Lung (tissue), 12 donors: ENCODE results near the gene HNRNPA0. TPM values are rescaled to one million over a fixed set of nuclear protein-coding genes. Genes with fewer than 3 reads are reported as not detected.

ENCODE experiments used
- ATAC-seq: fragments of 200-7000 bp; cut with Tn5 transposase; one replicate; pipeline ENCODE4 v1.9.1; 2020; ENCODE audit warnings: moderate number of reproducible peaks; ENCODE audit not compliant: insufficient read depth, low FRiP score
- DNase-seq, 3 donors: peaks; one replicate each; pipeline ENCODE4 v3.0.0-alpha.2; 2013 to 2017
- H3K27ac ChIP-seq, 2 donors: one replicate each; pipeline ENCODE4 v1.5.1; 2013; ENCODE audit warnings: mild to moderate bottlenecking in 2 of 2, moderate library complexity in 2 of 2, control low read depth in 1 of 2, inconsistent platforms in 1 of 2, low read depth in 1 of 2, low read length in 1 of 2
- H3K27me3 ChIP-seq, 3 donors: one replicate each; pipeline ENCODE4 v1.5.1; 2013; ENCODE audit warnings: low read length in 2 of 3; ENCODE audit not compliant: control insufficient read depth in 3 of 3, insufficient read depth in 3 of 3
- H3K36me3 ChIP-seq, 4 donors: one replicate each; pipeline ENCODE4 v1.5.1; 2013; ENCODE audit warnings: low read length in 4 of 4, mild to moderate bottlenecking in 1 of 4, moderate library complexity in 1 of 4; ENCODE audit not compliant: control insufficient read depth in 4 of 4, insufficient read depth in 4 of 4
- H3K4me1 ChIP-seq, 5 donors: one replicate each; pipeline ENCODE4 v1.5.1; 2013; ENCODE audit warnings: low read length in 5 of 5, mild to moderate bottlenecking in 2 of 5, moderate library complexity in 1 of 5; ENCODE audit not compliant: control insufficient read depth in 5 of 5, insufficient read depth in 5 of 5
- H3K4me3 ChIP-seq: one replicate; pipeline ENCODE4 v1.5.1; 2013; ENCODE audit warnings: mild to moderate bottlenecking, control low read depth, moderate library complexity
- H3K9ac ChIP-seq, 2 donors: one replicate each; pipeline ENCODE4 v1.5.1; 2013; ENCODE audit warnings: low read length in 2 of 2, control low read depth in 1 of 2; ENCODE audit not compliant: insufficient read depth in 1 of 2
- H3K9me3 ChIP-seq, 4 donors: one replicate each; pipeline ENCODE4 v1.5.1; 2013; ENCODE audit warnings: low read length in 3 of 4, mild to moderate bottlenecking in 1 of 4, moderate library complexity in 1 of 4; ENCODE audit not compliant: control insufficient read depth in 4 of 4, insufficient read depth in 3 of 4
- WGBS, 2 donors: extraction: QIAGEN DNeasy Blood & Tissue Kit; methylation state at CpG; one replicate each; pipeline ENCODE4 v1.1.7; 2013; 5-methylcytosine and 5-hydroxymethylcytosine counted together
- polyA plus RNA-seq, 2 donors: library from polyadenylated mRNA; stranded (reverse); fragments of 200-250 nt; gene quantifications; one replicate each; pipeline ENCODE4 v1.2.1, GENCODE V29; 2013
- total RNA-seq, 2 donors: library from RNA; depleted of rRNA in 1 of 2; stranded (reverse); fragments of >200 nt in 1 of 2; gene quantifications; one replicate each; pipeline ENCODE4 v1.2.1, GENCODE V29; 2014 to 2021
- TF ChIP-seq, protein P1 (sequence below): IDR thresholded peaks from 2 replicates; pipeline ENCODE4 v1.5.1; 2012; ENCODE audit warnings: mild to moderate bottlenecking; ENCODE audit errors: control extremely low read depth, extremely low read depth
- donor health status: control.
- donor health status: control.
- donor health status: Bipolar disorder and iron deficiency.
- donor health status: healthy.
- donor health status: DM: yes; HTN: yes; CAD: no.

Gene HNRNPA0
- total and polyA plus RNA-seq, 4 donors = 21.5 to 29.0 (median 25.1) TPM

DNA sequence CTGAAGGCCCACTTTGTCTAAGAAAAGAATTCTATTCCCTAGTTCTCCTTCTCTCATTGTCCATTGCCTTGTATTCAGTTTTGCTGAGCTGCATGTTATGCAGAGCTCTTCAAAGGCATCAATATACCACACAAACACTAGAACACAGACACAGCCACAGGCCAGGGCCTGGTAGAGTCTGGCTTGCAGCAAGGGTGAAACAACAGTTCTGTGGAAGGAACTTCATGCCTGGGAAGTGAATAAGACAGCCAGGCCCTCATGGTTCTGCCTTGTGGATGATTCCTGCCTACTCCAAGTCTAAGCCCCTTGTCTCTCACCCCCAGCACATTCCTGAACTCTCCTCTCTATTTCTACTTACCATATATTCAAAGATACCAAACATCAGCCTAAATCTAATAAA is 49.1 kb downstream of the HNRNPA0 start:
- TF ChIP-seq, protein P1, sequence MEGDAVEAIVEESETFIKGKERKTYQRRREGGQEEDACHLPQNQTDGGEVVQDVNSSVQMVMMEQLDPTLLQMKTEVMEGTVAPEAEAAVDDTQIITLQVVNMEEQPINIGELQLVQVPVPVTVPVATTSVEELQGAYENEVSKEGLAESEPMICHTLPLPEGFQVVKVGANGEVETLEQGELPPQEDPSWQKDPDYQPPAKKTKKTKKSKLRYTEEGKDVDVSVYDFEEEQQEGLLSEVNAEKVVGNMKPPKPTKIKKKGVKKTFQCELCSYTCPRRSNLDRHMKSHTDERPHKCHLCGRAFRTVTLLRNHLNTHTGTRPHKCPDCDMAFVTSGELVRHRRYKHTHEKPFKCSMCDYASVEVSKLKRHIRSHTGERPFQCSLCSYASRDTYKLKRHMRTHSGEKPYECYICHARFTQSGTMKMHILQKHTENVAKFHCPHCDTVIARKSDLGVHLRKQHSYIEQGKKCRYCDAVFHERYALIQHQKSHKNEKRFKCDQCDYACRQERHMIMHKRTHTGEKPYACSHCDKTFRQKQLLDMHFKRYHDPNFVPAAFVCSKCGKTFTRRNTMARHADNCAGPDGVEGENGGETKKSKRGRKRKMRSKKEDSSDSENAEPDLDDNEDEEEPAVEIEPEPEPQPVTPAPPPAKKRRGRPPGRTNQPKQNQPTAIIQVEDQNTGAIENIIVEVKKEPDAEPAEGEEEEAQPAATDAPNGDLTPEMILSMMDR = no peak
- H3K4me3 ChIP-seq = no peak overlapping the region
- no peak overlapping the region for H3K9ac ChIP-seq
- DNase-seq (no peak), ATAC-seq (no peak)
- H3K36me3 ChIP-seq = peaks cover 0 to 20% (median 14%) of the 10 kb centered on the region in 4 donors
- H3K4me1 ChIP-seq = peaks cover 0 to under 1% (median 0%) of the 10 kb centered on the region in 5 donors
- H3K27me3 ChIP-seq = no peaks in the 10 kb centered on the region
- no peaks in the 10 kb centered on the region for H3K9me3 ChIP-seq
- no peak overlapping the region for H3K27ac ChIP-seq

DNA sequence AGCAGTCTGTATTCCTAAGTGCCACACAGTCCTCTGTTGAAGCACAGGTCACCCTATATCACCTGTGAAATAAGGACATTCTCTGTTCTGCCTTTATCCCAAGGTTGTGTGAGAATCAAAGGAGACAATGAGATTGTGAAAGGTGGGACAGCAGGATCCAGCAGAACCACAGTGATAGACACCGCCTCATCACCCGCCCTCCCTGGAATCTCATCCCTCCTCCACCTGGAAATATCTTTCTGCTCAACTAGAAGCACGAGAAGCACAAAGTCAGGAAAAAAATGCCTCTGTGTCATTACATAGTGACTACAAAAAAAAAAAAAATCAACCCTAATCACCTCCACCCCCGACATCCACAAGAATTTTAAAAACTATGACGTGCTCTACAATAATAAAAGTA is 50.6 kb downstream of the HNRNPA0 start:
- ATAC-seq (no peak), DNase-seq (no peak)
- Histone ChIP-seq H3K36me3 (peaks cover 0 to 13% (median 8%) of the 10 kb centered on the region in 4 donors), H3K27ac (no peak overlapping the region), H3K4me1 (peaks cover 0 to 9% (median 5%) of the 10 kb centered on the region in 5 donors), H3K27me3 (no peaks in the 10 kb centered on the region), H3K4me3 (no peak overlapping the region), H3K9me3 (no peaks in the 10 kb centered on the region), H3K9ac (no peak overlapping the region)
- 97 to 99% methylated on average over 5 of the region's 5 CpGs for whole genome bisulfite sequencing, 2 donors
- TF ChIP-seq, protein P1 = no peak

DNA sequence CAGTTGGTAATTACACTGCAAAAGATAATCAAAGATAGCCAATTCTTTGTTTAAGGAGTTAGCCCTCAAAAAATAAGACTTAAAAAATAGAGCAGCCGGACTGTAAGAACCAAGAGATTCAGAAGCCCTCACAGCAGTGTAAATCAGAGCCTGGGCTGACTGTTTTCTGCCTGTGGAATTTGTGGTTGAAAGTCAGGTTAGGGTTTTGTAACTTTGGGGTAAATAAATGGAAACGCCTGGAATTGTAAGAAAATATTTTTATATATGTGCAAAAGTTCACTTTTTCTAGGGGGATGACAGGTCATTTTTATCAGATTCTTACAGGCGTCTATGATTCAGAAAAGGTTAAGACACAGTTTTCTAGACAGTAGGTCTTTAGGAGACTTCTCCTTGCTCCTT is 53.9 kb downstream of the HNRNPA0 start:
- DNase-seq = no peak
- Histone ChIP-seq H3K27me3 (no peaks in the 10 kb centered on the region), H3K27ac (no peak overlapping the region), H3K36me3 (peaks cover 0 to 19% (median 17%) of the 10 kb centered on the region in 4 donors), H3K9ac (no peak overlapping the region), H3K9me3 (no peaks in the 10 kb centered on the region), H3K4me1 (peaks cover 0 to 9% (median 6%) of the 10 kb centered on the region in 5 donors), H3K4me3 (no peak overlapping the region)
- 63 to 80% methylated on average over 3 of the region's 3 CpGs for WGBS, 2 donors
- TF ChIP-seq, protein P1 = no peak
- ATAC-seq = no peak
